CD4-positive, alpha-beta T cell treated with Interleukin-2 at 100 ng/mL for 4 hours (primary cell): Measurements from ENCODE around the gene C16orf90.
A peak's percentile ranks its signal among the peaks of the same experiment; 100 is the strongest.
"Not testable (repeated sequence)": the region's sequence is repeated elsewhere in the genome, so short reads cannot be mapped to it uniquely, and the experiment has no call there.

Source experiments
- DNase-seq: peaks from one replicate; pipeline ENCODE4 v3.0.0-alpha.2; 2020; ENCODE audit warnings: low spot score

The C16orf90 gene

DNA sequence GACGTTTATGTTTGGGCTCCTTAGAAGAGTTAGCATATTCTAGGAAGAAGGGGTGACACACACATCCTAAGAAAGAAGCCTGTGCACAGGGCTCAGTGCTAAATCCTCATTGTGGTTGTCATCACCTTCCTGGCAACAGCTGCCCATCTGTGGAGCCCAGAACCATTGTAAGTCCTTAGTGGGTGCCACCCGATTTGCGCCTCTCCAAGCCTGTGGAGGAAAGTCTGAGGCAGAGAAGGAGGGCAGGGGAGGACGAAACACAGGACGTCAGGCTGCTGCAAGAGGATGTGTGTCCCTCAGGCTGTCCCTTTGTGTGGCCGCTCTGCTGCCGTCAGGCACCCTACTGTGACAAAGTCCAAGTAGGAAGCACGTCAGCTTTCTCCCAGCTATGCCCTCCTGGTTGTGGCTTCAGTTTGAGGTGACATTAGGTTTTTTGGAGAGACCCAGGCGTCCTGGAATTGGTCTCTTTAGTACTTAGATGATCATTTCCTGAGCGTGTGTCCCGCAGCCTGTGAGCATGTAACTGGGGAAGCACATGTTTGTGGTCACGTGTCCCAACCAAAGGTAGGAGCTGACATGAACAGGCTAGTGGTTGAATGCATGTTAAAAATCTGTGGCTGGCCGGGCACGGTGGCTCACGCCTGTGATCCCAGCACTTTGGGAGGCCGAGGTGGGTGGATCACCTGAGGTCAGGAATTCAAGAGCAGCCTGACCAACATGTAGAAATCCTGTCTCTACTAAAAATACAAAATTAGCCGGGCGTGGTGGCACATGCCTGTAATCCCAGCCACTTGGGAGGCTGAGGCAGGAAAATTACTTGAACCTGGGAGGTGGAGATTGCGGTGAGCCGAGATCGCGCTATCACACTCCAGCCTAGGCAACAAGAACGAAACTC lies 16.2 kb upstream of the C16orf90 start:
- peak; percentile 42 for DNase-seq

- DNase-seq: no peak
Measured at GRCh38 chr16:3510416-3510815, 15.1 kb upstream of the C16orf90 start.

DNA sequence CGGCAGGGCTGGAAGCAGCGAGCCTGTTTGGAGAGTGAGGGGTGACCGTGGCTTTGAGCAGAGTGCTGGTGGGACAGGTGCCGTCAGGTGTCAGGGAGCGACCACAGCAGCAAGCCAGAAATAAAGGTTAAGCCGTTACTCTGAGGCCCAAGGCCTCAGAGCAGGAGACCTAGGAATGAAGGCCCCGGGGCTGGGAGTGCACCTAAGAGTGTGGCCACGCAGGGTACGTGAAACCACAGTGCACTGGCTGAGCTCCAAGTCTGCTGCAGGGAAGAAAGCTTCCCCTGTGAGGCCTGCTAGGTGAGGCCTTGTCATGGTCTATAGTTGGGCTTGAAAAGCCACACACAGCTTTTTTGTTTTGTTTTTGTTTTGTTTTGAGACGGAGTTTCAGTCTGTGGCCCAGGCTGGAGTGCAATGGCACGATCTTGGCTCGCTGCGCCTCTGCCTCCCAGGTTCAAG lies 14.2 kb upstream of the C16orf90 start:
- DNase-seq: peak; percentile 86

- DNase-seq: peak; percentile 32
Measured at GRCh38 chr16:3508736-3509135, 13.4 kb upstream of the C16orf90 start.

DNA sequence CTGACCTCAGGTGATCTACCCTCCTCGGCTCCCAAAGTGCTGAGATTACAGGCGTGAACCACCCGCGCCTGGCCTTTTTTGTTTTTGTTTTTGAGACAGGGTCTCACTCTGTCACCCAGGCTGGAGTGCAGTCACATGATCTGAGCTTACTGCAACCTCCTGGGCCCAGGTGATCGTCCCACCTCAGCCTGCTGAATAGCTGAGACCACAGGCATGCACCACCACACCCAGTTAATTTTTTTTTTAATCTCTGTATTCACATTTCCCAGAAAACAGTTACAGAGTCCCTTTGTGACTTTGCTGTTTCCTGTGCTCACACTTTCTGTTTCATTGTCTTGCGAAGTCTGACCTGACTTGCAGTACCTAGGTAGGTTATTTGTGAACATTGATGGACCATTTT lies 8.2 kb upstream of the C16orf90 start:
- peak; percentile 87 for DNase-seq

DNA sequence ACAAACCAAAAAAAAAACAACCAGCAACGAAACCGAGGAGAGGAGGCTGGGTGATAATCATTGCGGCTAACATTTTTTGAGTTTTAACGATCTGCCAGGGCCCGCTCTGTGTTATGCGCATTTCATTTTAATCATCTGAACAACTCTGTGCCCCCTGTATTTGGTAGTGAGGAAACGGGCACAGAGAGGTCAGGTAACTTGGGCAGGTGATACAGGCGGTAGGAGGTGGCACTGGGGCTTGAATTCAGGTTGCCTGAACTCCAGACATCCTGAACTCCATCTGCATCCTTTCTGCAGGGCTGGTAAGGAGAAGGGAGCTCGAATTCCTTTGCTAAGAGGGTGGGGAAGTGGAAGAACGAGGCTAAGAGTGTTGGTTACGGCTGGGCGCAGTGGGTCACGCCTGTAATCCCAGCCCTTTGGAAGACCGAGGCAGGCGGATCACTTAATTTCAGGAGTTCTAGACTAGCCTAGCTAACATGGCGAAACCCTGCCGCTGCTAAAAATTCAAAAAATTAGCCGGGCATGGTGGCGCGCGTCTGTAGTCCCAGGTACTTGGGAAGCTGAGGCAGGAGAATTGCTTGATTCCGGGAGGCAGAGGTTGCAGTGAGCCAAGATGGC lies 6.6 kb upstream of the C16orf90 start:
- no peak for DNase-seq

GRCh38 chr16:3501412-3501761 lies 6.1 kb upstream of the C16orf90 start:
- DNase-seq: not testable (repeated sequence)

DNA sequence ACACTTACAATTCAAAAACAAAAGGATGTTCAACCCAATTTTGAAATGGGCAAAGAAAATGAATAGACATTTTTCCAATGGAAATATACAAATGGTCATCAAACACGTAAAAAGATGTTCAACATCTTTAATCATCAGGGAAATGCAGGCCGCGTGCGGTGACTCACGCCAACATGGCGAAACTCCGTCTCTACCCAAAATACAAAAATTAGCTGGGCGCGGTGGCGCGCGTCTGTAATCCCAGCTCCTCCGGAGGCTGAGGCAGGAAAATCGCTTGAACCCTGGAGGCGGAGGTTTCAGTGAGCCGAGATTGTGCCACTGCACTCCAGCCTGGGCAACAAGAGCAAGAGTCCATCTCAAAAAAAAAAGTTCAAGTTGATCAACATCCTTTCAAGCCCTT lies 3.7 kb upstream of the C16orf90 start:
- DNase-seq: no peak

DNA sequence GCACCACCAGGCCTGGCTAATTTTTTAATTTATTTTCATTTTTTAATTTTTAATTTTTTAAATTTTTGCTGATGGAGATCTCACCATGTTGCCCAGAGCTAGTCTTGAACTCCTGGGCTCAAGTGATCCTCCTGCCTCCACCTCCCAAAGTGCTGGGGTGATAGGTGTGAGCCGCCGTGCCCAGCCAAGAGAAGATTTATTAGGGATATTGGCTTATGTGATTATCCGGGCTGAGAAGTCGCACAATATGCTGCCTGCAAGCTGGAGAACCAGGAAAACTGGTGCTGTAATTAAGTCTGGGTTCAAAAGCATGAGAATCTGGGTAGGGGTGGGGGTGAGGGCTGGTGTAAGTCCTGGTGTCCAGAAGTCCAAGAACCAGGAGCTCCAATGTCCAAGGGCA lies 2.5 kb upstream of the C16orf90 start:
- DNase-seq: no peak

- no peak for DNase-seq
Measured at GRCh38 chr16:3496386-3496785, 1.1 kb upstream of the C16orf90 start.

DNA sequence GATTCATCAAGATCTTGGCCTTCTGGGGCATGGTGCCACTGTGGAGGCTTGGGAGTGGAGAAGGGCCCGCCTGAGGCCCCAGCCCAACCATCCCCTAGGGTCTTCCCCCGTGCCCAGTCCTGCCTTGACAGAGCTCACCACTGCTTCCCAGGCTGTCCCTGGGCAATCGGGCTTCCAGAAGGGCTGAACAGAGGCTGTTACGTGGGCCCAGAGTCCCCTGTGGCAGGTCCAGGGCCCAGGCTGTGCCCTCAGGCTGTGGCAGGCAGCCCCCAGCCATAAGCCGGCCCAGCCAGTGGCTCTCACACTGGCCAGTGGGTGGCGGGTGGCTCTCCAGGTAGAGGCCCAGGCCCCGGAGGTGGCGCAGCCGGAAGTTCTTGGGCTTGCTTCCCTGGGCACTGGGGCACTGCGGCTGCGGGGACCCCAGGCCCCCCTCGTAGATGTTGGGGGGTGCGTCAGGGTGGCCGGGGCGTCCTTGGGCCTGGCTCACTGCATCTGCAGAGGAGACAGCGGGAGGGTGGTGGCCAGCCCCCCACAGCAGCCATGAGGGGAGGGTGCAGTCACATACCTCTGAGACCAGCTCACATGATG lies 809 bp downstream of the C16orf90 start:
- no peak for DNase-seq

DNA sequence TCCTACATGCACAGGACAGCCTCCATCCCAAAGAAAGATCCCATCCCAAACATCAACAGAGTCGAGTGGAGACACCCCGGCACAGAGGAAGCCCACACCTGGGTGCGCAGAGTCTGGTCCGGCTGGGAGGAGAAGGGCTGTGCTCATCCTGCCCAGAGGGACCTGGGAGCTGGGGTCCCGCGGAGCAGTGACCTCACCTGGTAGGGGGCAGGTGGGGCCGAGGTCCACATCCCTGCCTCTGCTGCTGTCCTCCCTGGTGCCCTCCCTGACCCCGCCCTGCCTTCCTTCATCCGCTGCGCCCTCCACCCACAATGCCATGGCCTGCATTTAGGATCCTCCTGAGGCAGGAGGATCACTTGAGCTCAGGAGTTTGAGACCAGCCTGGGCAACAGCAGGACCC lies 2.9 kb downstream of the C16orf90 start:
- no peak for DNase-seq

- no peak for DNase-seq
Measured at GRCh38 chr16:3490911-3491629, 4.2 kb downstream of the C16orf90 start.

GRCh38 chr16:3488801-3489200 lies 6.5 kb downstream of the C16orf90 start:
- DNase-seq: no peak

GRCh38 chr16:3487521-3488410 lies 7.5 kb downstream of the C16orf90 start:
- DNase-seq: no peak

DNA sequence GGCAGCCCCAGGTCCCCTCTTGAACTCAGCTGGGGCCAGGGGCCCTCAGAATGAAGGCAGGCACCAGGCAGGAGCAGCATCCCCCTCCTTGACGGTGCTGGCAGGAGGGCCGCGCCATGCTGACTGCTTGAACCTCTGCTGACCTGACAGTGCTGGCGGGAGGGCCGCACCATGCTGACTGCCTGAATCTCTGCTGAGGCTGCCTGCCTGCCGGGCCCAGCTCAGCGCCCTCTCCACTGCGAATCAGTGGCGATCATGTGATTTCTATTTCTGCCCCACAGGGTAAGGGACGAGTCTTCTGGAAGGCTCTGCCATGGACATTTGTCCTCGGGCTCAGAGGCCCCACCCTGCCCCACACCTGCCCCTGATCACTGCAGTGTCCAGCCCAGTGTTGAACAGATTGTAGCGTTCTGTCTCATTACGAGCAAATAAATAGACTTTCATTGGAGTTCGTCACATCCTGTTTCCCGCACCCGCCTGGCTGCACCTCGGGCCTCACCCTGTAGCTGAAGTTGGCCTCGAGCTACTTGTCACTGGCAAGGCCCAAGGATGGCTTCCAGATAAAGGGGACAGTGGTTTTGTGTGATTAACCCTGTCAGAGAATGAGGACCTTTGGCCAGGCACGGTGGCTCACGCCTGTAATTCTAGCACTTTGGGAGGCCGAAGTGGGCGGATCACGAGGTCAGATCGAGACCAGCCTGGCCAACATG lies 8.6 kb downstream of the C16orf90 start:
- DNase-seq: no peak

GRCh38 chr16:3485821-3486505 lies 9.3 kb downstream of the C16orf90 start:
- DNase-seq: no peak

- no peak for DNase-seq
Measured at GRCh38 chr16:3485097-3485745, 10.1 kb downstream of the C16orf90 start.

DNA sequence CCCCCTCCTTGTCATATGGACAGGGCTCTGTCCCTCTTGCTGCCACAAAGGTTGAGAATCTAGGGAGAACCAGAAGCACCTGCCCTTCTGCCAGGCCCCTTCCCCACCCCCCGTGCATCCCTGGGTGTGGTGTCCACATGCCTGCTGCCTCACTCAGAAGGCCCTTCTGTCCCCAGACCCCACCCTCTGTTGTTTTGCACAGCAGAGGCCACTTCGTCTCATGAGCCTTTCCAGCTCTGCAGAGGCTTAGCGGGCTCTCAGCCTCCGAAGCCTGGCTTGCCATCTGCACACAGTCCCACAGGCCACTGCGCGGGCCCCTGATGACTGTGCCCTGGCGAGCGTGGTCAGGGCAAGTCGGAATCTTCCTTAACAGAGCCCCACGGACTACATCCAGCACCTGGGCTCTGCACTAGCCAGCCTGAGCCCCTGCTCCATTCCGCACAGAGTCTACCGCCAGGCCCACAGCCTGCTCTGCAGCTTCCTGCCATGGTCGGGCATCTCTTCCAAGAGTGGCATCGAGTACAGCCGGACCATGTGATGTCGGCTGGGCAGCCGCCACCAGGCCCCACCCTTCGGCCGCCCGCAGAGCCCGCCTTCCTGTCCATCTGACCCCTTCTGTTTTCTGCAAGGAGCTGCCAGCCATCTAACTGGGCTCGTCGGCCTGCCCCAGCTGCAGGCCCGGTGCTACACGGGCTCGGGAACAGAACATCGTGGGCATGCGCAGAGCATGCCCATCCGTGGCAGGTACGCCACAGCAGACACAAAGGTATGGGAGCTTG lies 10.8 kb downstream of the C16orf90 start:
- no peak for DNase-seq
